Activated CD4-positive, alpha-beta T cell treated with anti-CD3 and anti-CD28 coated beads, Interleukin-2, amount 50 U/mL, for 16 hours (primary cell): ENCODE measurements around the gene SESN1.
"Not testable (repeated sequence)": the region's sequence is repeated elsewhere in the genome, so short reads cannot be mapped to it uniquely, and the experiment has no call there.

Experiments used
- DNase-seq: peaks from one replicate; pipeline ENCODE4 v3.0.0-alpha.2; 2020

The SESN1 gene

GRCh38 chr6:108995296-108995695 is 99.3 kb downstream of the SESN1 start:
- no peak for DNase-seq

- DNase-seq = no peak
Measured at GRCh38 chr6:108993876-108994275, 100.8 kb downstream of the SESN1 start.

- no peak for DNase-seq
Measured at GRCh38 chr6:108989700-108990099, 104.9 kb downstream of the SESN1 start.

- DNase-seq = no peak
Measured at GRCh38 chr6:108988765-108989164, 105.9 kb downstream of the SESN1 start.

- no peak for DNase-seq
Measured at GRCh38 chr6:108988296-108988695, 106.3 kb downstream of the SESN1 start.

- DNase-seq = no peak
Measured at GRCh38 chr6:108987156-108987555, 107.5 kb downstream of the SESN1 start.

- DNase-seq = no peak
Measured at GRCh38 chr6:108985301-108985700, 109.3 kb downstream of the SESN1 start.

- no peak for DNase-seq
Measured at GRCh38 chr6:108983151-108983550, 111.5 kb downstream of the SESN1 start.

GRCh38 chr6:108982154-108983113 is 112.2 kb downstream of the SESN1 start:
- DNase-seq = no peak

GRCh38 chr6:108978638-108979037 is 116.0 kb downstream of the SESN1 start:
- not testable (repeated sequence) for DNase-seq

GRCh38 chr6:108974201-108974600 is 120.4 kb downstream of the SESN1 start:
- no peak for DNase-seq

- no peak for DNase-seq
Measured at GRCh38 chr6:108969776-108970175, 124.9 kb downstream of the SESN1 start.

GRCh38 chr6:108968325-108969316 is 126.0 kb downstream of the SESN1 start:
- DNase-seq = no peak

GRCh38 chr6:108966855-108967755 is 127.5 kb downstream of the SESN1 start:
- DNase-seq = peak; percentile 31

- DNase-seq = no peak
Measured at GRCh38 chr6:108966251-108966650, 128.4 kb downstream of the SESN1 start.

GRCh38 chr6:108961985-108962384 is 132.7 kb downstream of the SESN1 start:
- no peak for DNase-seq

GRCh38 chr6:108961077-108961476 is 133.6 kb downstream of the SESN1 start:
- DNase-seq = no peak

GRCh38 chr6:108960601-108961000 is 134.0 kb downstream of the SESN1 start:
- no peak for DNase-seq

- no peak for DNase-seq
Measured at GRCh38 chr6:108959972-108960582, 134.6 kb downstream of the SESN1 start.

- no peak for DNase-seq
Measured at GRCh38 chr6:108958900-108959770, 135.5 kb downstream of the SESN1 start.

- DNase-seq = no peak
Measured at GRCh38 chr6:108957221-108957620, 137.4 kb downstream of the SESN1 start.
